SK-N-DZ (cell line): Measurements from ENCODE around the gene NUDT4B.
"Not testable (repeated sequence)": the region's sequence is repeated elsewhere in the genome, so short reads cannot be mapped to it uniquely, and the experiment has no call there.

Experiments
- DNase-seq: peaks from one replicate; pipeline ENCODE4 v3.0.0-alpha.2; 2015; ENCODE audit warnings: low spot score

The NUDT4B gene

DNA sequence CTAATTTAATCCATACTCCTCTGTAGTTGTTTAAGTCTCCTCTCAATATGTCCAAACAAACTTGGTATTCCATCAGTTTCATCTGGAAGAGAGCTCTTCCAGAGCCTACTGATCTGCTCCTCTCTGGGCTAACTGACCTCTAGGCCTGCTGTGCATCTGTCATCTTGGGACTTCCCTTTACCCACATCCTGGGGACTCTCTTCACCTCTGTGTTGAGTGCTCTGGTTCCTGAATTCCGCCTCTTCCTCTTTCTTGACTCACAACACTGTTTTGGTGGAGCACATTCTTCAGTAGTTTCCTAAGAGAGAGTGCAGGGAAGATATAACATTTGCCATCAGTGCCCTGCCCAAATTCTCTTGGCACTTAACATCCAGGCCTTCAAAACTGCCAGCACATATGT is 13.0 kb upstream of the NUDT4B start:
- not testable (repeated sequence) for DNase-seq

DNA sequence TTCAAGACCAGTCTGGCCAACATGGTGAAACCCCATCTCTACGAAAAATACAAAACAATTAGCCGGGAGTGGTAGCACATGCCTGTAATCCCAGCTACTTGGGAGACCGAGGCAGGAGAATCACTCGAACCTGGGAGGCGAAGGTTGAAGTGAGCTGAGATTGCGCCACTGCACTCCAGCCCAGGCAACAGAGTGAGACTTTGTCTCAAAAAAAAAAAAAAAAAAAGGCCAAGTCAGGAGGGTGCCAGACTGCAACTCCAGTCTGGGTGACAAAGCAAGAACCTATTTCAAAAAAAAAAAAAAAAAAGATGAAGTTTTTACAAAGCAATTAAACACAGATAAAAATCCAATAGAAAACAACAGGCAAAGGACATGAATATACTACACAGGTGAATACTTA is 9.9 kb upstream of the NUDT4B start:
- not testable (repeated sequence) for DNase-seq

DNA sequence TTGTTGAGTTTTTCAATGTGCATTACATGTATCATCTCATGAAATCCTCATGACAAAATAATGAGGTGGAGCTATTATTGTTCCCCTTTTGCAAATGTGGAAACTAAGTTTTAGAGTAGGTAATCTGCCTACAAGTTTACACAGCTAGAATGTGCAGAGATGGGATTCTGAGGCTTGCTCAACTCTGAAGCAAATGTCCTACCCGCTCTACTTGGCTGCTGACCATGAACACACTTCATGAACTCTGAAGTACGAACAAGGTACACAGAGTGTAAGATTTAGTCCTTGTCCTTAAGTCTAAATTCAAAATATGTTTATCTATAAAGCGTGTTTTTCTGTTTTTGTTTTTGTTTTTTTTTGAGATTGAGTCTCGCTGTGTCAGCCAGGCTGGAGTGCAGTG is 5.4 kb upstream of the NUDT4B start:
- not testable (repeated sequence) for DNase-seq

DNA sequence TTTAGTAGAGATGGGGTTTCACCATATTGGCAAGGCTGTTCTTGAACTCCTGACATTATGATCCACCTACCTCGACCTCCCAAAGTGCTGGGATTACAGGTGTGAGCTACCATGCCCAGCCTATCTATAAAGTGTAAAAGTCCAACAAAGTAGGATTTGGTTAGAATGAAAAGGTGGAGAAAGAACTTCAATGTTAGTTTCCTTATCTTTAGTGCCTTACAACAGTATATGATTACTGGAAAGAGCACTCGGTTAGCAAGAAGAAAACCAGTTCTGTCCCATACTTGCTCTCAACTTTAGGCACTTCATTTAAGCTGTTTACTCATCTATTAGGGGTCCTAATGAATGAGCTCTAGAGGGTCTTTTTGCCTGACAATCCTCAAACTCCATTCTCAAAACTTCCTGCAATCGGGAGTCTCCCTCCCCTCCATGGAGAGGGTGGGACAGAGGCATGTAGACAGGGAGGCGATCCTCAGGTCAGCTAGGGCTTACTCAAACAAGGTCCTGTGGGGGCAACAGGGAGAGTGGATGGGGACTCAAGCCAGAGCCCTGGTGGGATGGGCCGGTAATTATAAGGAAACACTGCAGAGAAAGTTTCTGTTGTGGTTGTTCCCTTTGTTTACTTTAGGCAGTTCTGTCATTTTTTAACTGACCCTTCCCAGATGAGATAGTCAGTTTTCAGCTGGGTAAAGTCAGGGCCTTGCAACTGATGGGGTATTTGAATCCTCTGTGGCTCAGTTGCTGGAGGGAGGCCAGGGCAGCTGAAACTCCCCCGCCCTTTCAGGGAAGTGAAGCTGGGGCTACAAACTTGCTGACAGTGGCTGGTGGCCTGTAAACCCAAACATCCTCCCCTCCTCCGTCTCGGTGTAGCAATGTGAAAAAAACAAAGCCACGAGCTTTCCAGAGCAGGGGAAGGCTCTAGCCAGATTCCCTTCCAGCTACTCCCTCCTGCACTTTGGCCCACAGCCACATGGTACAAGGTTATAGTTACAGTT is 4.6 kb upstream of the NUDT4B start:
- not testable (repeated sequence) for DNase-seq

DNA sequence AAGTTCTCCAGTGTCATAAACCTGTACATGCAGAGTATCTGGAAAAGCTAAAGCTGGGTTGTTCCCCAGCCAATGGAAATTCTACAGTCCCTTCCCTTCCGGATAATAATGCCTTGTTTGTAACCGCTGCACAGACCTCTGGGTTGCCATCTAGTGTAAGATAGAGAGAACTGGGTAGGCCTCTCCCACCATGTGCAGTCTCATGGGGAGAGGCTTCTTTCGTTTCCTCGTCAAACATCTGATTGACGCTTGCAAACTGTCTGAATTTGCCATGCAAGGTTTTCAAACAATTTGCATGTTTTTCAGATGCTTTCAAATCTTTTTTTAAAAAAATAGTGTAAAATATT is 734 bp downstream of the NUDT4B start:
- not testable (repeated sequence) for DNase-seq

DNA sequence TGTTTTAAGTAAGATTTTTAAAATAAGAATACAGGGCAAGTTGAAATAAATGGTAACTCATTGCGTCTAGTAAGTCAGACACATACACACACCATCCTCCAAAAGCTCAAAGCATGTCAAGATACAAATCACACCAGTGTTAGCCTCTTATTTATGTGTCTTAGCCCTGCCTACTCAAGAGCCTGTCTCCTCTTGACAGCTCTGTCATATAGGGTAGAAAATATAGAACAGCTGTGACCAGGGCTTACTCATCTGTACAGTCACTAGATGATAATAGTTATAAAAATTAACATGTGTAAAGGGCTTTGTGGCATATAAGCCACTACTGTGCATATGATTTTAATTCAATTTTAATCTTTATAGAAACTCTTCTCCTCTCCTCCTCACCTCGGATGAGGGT is 7.7 kb downstream of the NUDT4B start:
- not testable (repeated sequence) for DNase-seq

DNA sequence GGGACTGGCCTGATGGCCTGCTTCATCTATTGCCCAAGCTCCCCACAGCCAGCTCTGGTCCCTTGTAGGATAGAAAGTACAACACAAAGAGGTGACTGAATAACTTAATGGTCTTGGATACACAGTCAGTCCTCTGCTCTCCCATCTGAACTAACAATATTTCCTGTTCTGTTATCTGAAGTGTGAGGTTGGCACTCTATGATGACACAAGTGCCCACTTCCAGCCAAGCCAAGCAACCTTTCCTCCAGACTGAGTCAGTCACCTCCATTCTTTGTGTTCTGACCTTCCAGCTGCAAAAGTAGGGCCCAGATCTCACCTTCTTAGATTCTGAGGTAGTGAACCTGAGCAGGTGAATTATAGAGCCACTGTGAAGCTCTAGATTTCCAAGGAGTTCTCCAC is 8.9 kb downstream of the NUDT4B start:
- not testable (repeated sequence) for DNase-seq

DNA sequence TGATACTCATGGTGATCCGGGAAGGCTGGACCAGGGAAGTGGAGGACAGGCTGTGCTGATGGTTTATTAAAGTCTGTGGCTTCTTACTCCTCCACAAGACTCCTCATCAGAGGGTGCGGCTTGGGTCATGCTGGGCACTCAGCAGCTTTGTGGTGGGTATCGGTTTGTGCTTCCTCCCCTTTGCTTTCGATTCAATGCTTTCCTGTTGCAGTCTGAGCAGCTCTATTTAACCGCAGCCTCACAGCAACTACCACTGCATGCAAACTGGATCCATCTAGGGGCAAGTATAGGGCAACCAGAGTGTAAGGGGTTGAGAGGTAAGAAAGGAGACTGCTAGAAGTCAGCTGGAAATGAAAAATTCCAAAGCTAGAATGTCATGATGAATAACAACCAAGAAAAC is 9.8 kb downstream of the NUDT4B start:
- not testable (repeated sequence) for DNase-seq

DNA sequence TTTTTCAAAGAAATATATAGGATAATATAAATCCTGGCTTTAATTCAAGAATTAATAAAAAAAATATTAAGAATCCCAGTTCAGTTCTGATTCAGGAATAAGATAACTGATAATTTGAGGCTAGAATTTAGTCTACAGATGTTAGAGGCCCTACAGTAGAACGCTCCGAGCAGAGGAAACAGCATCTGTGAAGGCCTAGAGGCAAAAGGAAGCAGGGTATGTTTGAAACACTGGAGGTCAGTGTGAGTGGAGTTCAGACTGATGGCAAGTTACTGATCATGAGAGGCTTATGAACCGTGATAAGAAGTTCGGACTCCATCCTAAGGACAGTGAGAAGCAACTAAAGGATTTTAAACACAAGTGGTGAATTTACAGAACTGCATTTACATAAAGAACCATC is 10.4 kb downstream of the NUDT4B start:
- not testable (repeated sequence) for DNase-seq

DNA sequence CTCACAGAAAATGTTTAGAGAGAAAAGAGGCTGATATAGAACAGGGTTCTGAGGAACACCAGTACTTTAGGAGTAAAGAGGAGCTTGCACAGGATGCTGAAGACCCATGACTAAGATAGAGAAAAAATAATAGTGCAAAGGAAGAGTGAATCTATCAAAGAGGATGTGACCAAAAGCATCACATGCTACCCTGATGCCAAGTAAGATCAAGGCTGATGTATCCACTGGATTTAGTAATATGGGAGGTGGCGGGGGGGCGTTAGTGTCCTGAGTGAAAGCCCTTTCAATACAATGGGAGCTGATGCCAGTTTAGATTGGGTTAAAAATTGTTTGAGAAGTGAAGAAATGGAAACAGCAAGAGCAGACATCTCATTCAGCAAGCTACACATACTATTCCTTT is 11.2 kb downstream of the NUDT4B start:
- not testable (repeated sequence) for DNase-seq

DNA sequence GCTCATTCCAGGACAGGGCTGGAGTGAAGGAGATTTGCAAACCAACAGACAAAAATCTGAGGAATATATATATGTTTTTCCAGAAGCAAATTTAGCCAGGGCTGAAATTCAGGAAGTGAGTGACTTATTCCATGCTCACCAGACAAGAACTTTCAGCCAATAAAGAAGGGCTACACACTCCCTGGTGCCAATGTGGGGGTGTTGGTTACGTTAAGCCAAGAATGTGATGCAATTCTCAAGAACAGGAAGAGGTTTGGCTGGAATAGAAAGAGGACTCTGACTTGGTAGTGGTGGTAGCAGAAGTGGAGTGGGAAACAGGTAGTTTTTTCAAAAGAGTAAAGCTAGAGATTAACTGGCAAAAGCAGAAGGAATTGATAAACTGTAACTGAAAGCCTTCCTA is 11.6 kb downstream of the NUDT4B start:
- not testable (repeated sequence) for DNase-seq

DNA sequence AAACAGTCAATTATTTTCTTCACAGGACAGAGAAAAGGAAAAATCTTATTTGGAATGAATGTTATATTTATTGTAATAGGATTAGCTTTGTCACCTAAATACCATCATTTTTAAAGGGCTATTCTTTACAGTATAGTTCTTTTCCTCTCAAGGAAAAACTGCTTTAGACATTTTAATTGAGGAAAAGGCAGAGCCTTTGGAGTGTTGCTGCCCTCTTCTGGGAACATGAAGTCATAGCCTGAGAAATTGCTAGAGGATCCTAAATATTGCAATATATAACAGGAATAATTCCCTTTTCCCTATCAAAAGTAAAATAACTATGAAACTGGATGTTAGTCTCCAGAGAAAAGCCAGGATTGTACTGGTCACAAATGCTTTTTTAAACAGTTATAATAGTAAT is 12.8 kb downstream of the NUDT4B start:
- not testable (repeated sequence) for DNase-seq

DNA sequence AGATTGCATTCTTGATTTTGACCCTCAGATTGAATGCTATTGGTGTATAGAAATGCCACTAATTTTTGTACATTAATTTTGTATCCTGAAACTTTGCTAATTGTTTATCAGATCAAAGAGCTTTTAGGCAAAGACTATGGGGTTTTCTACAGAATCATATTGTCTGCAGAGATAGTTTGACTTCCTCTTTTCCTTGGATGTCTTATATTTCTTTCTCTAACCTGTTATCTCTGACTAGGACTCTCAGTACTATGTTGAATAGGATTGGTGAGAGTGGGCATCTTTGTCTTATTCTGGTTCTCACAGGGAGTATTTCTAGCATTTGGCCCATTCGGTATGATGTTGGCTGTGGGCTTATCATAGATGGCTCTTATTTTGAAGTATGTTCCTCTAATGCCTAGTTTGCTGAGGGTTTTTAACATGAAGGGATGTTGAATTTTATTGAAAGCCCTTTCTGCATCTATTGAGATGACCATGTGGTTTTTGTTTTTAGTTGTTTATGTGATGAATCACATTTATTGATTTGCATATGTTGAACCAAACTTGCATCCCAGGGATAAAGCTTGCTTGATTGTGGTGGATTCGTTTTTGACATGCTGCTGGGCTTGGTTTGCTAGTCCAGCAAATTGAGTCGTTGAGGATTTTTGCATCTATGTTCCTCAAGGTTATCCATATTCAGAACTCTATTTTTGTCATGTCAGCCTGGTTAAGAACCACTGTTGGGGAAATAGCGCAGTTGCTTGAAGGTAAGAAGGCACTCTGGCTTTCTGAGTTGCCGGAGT is 16.9 kb downstream of the NUDT4B start:
- not testable (repeated sequence) for DNase-seq

DNA sequence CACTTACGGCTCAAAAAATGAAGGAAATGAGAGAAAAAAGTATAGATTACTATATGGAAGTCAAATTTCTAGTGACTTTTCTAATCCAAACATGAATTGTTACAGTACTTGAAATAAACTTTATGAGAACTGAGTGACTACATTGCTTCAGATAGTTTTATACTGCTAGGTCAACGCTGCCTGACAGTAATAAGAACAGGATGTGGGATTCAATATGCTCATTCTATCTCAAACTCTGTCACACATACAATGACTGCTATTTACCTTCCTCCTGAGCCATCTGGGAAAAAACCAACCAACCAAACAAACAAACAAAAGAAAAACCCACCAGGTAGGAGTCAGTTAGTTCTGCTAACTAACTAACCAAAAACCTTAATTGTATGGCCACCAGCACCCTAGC is 20.0 kb downstream of the NUDT4B start:
- not testable (repeated sequence) for DNase-seq

DNA sequence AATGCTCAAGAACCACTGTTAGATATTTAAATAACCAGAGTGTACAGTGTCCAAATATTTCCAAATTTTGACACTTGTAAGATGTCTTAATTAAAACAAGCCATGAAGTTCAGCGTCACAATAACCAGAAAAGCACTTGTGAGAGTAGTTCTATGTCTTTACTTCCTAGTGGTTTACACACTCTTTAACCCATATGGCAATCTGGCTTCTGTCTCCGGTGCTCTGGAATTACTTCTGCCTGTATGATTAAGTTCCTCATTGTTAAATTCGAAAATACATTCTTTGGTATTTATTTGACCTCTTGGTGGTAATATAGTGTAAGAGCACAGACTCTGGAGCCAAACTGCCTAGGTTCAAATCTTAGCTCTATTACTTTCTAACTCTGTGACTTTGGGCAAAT is 20.9 kb downstream of the NUDT4B start:
- DNase-seq: not testable (repeated sequence)

DNA sequence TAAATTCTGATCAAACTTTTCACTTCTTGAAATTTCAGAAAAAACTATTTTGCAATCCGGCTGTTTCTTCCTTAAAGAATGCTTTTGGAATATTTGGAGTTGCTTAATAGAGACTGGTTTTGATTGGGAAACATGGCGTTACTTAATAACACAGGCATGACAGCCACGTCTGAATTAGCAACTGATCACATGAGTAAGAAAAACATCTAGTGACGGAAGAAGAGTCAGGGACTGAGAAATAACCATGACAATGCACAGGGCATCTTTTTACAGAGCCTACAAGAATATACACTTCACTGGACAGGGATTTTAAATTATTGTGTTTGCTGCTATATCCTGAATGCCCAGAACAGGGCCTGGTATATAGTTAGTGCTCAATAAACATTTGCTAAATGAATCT is 25.1 kb downstream of the NUDT4B start:
- DNase-seq: not testable (repeated sequence)

DNA sequence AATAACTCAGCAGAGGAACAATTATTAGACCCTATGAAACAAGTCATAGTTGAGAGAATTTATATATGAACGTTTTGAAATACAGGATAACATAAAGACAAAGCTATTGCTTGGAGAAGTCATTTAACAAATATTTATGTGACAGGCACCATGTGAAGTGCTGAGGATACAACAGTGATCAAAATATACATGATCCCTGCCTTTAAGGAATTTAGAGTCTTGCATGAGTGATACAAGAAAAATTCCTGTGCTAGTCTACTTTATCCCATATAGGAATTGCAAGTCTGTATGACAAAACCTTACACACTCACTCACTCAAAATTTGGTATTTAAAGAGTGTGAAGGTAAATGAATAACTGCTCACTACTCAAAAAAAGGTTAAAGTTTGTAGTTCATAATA is 25.5 kb downstream of the NUDT4B start:
- not testable (repeated sequence) for DNase-seq

DNA sequence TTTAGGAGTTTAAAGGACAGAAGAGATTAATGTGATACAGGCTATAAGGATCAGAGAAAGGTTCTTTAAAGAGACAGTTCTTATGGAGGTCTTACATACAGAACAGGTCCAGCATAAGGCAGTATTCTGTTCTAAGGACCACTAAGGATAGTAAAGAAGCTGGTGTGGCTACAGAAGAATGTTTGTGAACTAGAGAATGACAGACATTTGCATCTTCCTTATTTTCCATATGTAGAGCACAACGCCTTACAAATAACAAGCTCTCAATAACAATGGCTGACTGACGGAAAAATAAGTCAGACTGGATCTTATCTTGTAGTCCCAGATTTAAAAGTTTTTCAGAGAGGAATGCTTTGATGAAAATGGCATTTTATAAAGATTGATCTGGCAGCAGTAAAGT is 26.7 kb downstream of the NUDT4B start:
- DNase-seq: not testable (repeated sequence)

DNA sequence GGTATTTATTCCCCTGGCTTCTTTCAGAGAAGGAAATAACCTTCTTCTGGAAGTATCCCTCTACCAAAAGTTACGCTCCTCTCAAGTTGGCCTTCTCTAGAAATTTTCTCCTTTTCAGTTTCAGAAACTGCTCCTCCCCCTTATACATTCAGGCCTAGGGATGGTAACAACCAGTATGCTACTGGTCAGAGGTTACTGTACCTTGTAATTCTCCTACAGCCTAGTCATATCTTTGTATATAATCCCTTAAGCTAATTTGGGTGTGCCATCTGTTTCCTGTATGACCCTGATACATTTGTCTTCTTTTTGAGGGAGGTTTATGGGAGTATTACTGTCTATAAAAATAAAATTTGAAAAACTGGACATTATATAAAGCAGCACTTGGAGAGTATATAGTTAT is 29.1 kb downstream of the NUDT4B start:
- DNase-seq: not testable (repeated sequence)

DNA sequence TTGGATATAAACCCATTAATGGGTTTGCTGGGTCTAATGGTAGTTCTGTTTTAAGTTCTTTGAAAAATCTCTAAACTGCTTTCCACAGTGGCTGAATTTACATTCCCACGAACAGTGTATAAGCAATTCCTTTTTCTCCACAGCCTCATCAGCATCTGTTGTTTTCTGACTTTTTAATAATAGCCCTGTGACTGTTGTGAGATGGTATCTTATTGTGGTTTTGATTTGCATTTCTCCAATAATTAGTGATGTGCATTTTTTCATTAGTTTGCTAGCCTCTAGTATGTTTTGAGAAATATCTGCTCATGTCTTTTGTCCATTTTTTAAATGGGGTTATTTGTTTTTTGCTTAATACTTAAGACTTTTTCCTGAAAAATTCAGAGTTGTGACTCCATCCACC is 31.8 kb downstream of the NUDT4B start:
- DNase-seq: not testable (repeated sequence)

DNA sequence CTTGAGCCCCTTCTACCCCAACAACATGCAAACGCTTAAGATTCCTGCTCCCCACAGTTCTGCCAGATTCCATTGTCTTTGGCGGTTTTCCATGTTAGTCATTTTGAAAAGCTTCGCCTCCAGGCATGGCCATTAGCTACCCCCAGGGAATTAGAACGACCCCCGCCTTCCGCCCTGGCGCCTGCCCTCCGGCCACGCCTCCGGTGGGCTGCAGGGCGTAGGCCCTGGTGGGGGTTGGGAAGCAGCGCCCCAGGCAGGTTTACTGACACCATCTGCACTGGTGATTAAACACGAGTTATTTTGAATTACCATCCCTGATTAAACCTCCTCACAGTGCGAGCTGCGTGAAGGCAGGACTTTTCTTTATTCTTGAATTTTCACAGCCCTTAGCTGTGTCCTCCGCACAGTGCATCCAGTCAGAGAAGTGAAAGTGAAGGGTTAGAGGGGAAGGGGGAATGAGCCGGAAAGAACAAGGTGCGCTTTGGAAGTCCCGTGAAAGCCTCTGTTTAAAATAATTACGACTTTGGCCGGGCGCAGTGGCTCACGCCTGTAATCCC is 43.0 kb downstream of the NUDT4B start:
- not testable (repeated sequence) for DNase-seq

DNA sequence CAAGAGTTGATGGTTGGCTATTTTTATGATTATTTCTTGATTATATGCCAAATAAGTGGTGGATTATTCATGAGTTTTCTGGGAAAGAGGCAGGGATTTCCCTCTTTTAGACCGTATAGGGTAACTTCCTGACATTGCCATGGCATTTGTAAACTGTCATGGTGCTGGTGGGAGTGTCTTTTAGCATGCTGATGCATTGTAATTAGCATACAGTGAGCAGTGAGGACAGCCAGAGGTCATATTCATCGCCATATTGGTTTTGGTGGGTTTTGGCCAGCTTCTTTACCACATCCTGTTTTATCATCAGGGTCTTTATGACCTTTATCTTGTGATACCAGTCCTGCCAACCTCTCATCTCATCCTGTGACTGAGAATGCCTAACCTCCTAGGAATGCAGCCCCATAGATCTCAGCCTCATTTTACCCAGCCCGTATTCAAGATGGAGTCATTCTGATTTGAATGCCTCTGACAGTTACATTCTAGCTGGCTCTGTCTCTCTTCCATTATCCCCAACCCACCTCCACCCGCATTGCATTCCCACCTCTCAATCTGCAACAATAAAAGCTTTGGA is 45.3 kb downstream of the NUDT4B start:
- not testable (repeated sequence) for DNase-seq
